ENCODE data around the gene DRC7. TPM values are rescaled to one million over a fixed set of nuclear protein-coding genes. Genes with fewer than 3 reads are reported as not detected.
A peak's percentile ranks its signal among the peaks of the same experiment; 100 is the strongest.

The DRC7 gene
- total and polyA plus RNA-seq, 2 donors = 0.32 to 0.33 TPM

DNA sequence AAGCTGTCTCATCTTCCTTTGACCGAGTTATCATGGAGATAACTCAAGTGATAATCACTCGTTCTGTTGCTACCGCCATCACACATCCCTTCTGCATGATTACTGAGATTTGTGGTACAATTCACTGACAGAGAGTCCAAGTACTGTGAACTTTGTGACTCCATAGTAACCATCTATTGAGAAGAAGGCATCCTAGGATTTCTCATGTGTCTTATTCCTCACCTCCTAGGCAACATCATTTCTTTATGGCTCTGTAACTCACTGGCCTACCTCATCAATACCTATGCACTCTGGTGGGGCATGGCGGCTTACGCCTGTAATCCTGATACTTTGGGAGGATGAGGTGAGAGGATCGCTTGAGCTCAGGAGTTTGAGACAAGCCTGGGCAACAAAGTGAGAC is 19.4 kb downstream of the DRC7 start:
- DNase-seq (ENCODE audit: low read depth in 6 of 9, low spot score in 9 of 9) = no peak
- no peak overlapping the region for H3K27ac ChIP-seq (ENCODE audit: low read depth in 1 of 2, low read length in 1 of 2)
- H3K27me3 ChIP-seq (ENCODE audit: control insufficient read depth in 2 of 2, insufficient read depth in 1 of 2, low read length in 1 of 2) = no peaks in the 10 kb centered on the region
- H3K4me3 ChIP-seq (ENCODE audit: low read length in 2 of 2) = no peak overlapping the region
- no peaks in the 10 kb centered on the region for H3K4me1 ChIP-seq (ENCODE audit: control insufficient read depth in 2 of 2, insufficient read depth in 2 of 2, low read length in 2 of 2)
- 97% methylated on average over 6 of the region's 6 CpGs for WGBS
- H3K9me3 ChIP-seq (ENCODE audit: control insufficient read depth in 2 of 2, insufficient read depth in 1 of 2, low read length in 1 of 2) = no peaks in the 10 kb centered on the region
- H3K36me3 ChIP-seq (ENCODE audit: control insufficient read depth in 2 of 2, insufficient read depth in 2 of 2, low read length in 1 of 2) = no peaks in the 10 kb centered on the region

DNA sequence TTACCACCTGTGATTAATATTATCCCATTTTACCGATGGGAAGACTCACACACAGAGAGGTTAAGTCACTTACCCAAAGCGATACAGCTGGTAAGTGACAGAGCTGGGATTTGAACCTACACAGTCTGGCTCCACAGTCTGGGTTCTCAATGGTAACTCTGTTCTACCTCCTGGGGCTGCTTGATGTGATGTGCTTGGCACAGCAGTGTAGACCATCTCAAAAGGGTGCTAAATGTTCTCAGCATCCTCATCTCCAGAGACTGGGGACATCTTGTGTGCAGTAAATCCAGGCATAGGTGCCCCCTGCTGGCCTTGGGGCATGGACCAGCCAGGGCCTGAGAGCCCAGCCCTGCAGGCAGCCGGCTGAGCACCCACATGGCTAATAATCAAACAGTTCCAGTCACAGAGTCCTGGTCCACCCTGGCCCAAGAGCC is 25.6 kb downstream of the DRC7 start:
- peak in 5 of 9 donors; percentile 26 to 62 (median 34) for DNase-seq (ENCODE audit: low read depth in 6 of 9, low spot score in 9 of 9)
- Histone ChIP-seq H3K4me1 (ENCODE audit: control insufficient read depth in 2 of 2, insufficient read depth in 2 of 2, low read length in 2 of 2) (no peaks in the 10 kb centered on the region), H3K27ac (ENCODE audit: low read depth in 1 of 2, low read length in 1 of 2) (no peak overlapping the region), H3K9me3 (ENCODE audit: control insufficient read depth in 2 of 2, insufficient read depth in 1 of 2, low read length in 1 of 2) (peaks cover 0 to 3% of the 10 kb centered on the region in 2 donors), H3K27me3 (ENCODE audit: control insufficient read depth in 2 of 2, insufficient read depth in 1 of 2, low read length in 1 of 2) (no peaks in the 10 kb centered on the region), H3K36me3 (ENCODE audit: control insufficient read depth in 2 of 2, insufficient read depth in 2 of 2, low read length in 1 of 2) (no peaks in the 10 kb centered on the region), H3K4me3 (ENCODE audit: low read length in 2 of 2) (no peak overlapping the region)
- 76% methylated on average over 3 of the region's 3 CpGs for WGBS

DNA sequence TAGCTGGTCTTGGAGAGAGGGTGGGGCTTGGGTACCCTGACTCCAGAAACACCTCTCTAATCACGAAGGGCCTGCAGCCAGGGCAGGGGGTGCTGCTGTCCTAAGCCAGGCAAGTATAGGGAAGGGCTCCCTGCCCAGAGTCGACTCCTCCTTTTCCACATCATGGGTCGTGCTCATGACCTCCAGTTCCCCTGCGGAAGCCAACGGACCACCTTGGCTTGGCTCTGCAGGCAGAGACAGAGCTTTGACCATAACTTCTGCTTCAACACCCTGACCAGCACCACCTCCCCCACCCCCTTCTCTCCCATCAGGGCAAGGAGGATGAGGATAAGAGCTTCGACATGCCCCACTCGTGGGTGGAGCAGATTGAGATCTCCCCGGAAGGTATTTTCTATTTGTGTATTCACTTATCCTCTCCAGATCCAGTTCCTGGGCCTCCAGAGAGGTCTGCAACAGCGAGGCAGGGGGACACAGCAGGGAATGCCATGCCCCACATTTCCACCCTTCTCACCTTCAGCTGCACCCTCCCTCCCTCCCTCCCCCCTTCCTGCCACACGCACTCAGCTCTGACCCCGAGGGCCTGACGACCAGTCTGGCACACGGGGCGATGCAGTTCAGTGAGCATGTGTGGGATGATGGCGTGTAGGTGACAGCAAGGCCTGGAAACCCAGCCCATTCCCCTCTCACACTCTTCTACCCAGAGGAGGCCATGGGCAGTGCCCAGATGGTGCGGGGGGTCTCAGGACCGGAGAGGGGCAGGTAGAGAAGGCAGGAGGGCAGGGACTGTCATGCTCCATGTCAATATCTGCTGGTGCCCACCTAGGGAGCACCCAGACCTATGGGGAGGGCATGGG is 27.0 kb downstream of the DRC7 start:
- H3K27me3 ChIP-seq (ENCODE audit: control insufficient read depth in 2 of 2, insufficient read depth in 1 of 2, low read length in 1 of 2) = no peaks in the 10 kb centered on the region
- no peak for DNase-seq (ENCODE audit: low read depth in 6 of 9, low spot score in 9 of 9)
- H3K4me3 ChIP-seq (ENCODE audit: low read length in 2 of 2) = no peak overlapping the region
- H3K9me3 ChIP-seq (ENCODE audit: control insufficient read depth in 2 of 2, insufficient read depth in 1 of 2, low read length in 1 of 2) = peaks cover 0 to 3% of the 10 kb centered on the region in 2 donors
- no peaks in the 10 kb centered on the region for H3K36me3 ChIP-seq (ENCODE audit: control insufficient read depth in 2 of 2, insufficient read depth in 2 of 2, low read length in 1 of 2)
- H3K4me1 ChIP-seq (ENCODE audit: control insufficient read depth in 2 of 2, insufficient read depth in 2 of 2, low read length in 2 of 2) = no peaks in the 10 kb centered on the region
- H3K27ac ChIP-seq (ENCODE audit: low read depth in 1 of 2, low read length in 1 of 2) = no peak overlapping the region
- WGBS = 92% methylated on average over 17 of the region's 17 CpGs

DNA sequence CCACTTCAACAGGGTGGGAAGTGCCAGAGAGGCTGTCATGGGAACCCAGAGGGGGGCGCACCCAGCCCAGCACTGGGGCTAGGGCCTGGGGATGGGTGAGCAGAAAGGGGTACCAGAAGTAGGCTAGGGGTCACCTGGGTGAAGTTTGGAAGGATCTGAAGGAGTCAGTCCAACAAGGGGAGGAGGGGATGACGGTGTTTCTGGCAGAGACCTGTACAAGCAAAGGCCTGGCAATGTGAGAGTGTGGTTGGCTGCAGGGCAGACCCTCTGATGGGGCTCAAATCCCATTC is 27.5 kb downstream of the DRC7 start:
- Histone ChIP-seq H3K9me3 (ENCODE audit: control insufficient read depth in 2 of 2, insufficient read depth in 1 of 2, low read length in 1 of 2) (peaks cover 0 to 3% of the 10 kb centered on the region in 2 donors), H3K36me3 (ENCODE audit: control insufficient read depth in 2 of 2, insufficient read depth in 2 of 2, low read length in 1 of 2) (no peaks in the 10 kb centered on the region), H3K27me3 (ENCODE audit: control insufficient read depth in 2 of 2, insufficient read depth in 1 of 2, low read length in 1 of 2) (no peaks in the 10 kb centered on the region), H3K4me1 (ENCODE audit: control insufficient read depth in 2 of 2, insufficient read depth in 2 of 2, low read length in 2 of 2) (no peaks in the 10 kb centered on the region), H3K4me3 (ENCODE audit: low read length in 2 of 2) (no peak overlapping the region), H3K27ac (ENCODE audit: low read depth in 1 of 2, low read length in 1 of 2) (no peak overlapping the region)
- DNase-seq (ENCODE audit: low read depth in 6 of 9, low spot score in 9 of 9) = no peak
- 98% methylated on average over 2 of the region's 2 CpGs for WGBS

DNA sequence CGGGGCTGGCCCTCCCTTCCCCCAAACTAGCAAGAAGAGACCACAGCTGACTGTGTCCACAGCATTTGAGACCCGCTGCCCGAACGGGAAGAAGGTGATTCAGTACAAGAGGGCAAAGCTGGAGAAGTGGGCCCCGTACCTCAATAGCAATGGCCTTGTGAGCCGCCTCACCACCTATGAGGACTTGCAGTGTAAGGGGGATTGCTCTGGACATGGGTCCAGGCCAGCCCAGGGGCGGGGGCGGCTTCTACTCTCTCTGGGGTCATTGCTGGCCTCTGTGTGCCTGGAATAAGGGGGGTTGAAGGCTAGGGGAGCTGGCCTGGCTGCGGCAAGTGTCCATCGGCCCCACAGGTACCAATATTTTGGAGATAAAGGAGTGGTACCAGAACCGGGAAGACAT is 28.0 kb downstream of the DRC7 start:
- Histone ChIP-seq H3K9me3 (ENCODE audit: control insufficient read depth in 2 of 2, insufficient read depth in 1 of 2, low read length in 1 of 2) (peaks cover 0 to 3% of the 10 kb centered on the region in 2 donors), H3K4me3 (ENCODE audit: low read length in 2 of 2) (no peak overlapping the region), H3K36me3 (ENCODE audit: control insufficient read depth in 2 of 2, insufficient read depth in 2 of 2, low read length in 1 of 2) (no peaks in the 10 kb centered on the region), H3K27me3 (ENCODE audit: control insufficient read depth in 2 of 2, insufficient read depth in 1 of 2, low read length in 1 of 2) (no peaks in the 10 kb centered on the region), H3K4me1 (ENCODE audit: control insufficient read depth in 2 of 2, insufficient read depth in 2 of 2, low read length in 2 of 2) (no peaks in the 10 kb centered on the region), H3K27ac (ENCODE audit: low read depth in 1 of 2, low read length in 1 of 2) (no peak overlapping the region)
- WGBS = 92% methylated on average over 11 of the region's 11 CpGs
- no peak for DNase-seq (ENCODE audit: low read depth in 6 of 9, low spot score in 9 of 9)

DNA sequence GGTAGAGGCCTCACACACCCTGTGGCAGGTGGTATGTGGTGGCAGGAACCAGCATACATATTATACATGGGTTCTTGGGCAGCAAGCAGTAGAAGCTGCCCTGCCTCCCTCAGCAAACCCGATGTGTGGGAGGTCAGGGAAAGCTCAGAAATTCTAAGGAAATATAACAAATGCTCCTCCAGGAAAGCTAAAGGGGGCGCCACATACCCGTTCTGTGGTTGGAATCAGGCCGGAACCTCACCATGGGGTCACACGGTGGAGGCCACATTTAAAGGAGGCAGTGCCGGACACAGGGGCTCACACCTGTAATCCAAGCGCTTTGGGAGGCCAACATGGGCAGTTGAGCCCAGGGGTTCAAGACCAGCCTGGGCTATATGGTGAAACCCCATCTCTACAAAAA is 28.6 kb downstream of the DRC7 start:
- no peak for DNase-seq (ENCODE audit: low read depth in 6 of 9, low spot score in 9 of 9)
- Histone ChIP-seq H3K9me3 (ENCODE audit: control insufficient read depth in 2 of 2, insufficient read depth in 1 of 2, low read length in 1 of 2) (peaks cover 0 to 3% of the 10 kb centered on the region in 2 donors), H3K27ac (ENCODE audit: low read depth in 1 of 2, low read length in 1 of 2) (no peak overlapping the region), H3K27me3 (ENCODE audit: control insufficient read depth in 2 of 2, insufficient read depth in 1 of 2, low read length in 1 of 2) (no peaks in the 10 kb centered on the region), H3K36me3 (ENCODE audit: control insufficient read depth in 2 of 2, insufficient read depth in 2 of 2, low read length in 1 of 2) (no peaks in the 10 kb centered on the region), H3K4me1 (ENCODE audit: control insufficient read depth in 2 of 2, insufficient read depth in 2 of 2, low read length in 2 of 2) (no peaks in the 10 kb centered on the region), H3K4me3 (ENCODE audit: low read length in 2 of 2) (no peak overlapping the region)
- WGBS = 97% methylated on average over 7 of the region's 7 CpGs

DNA sequence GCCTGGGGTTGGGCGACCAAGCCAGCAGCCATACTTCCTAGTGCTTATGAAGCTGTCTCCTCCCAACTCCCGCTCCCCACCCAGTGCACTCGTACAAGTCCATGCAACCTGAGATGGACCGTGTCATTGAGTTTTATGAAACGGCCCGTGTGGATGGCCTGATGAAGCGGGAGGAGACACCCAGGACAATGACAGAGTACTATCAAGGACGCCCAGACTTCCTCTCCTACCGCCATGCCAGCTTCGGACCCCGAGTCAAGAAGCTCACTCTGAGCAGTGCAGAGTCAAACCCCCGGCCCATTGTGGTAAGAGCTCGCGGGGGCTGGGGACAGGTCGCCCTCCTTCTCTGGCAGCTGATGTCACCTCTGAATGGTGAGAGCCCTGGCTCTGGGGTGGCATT is 29.9 kb downstream of the DRC7 start:
- Histone ChIP-seq H3K9me3 (ENCODE audit: control insufficient read depth in 2 of 2, insufficient read depth in 1 of 2, low read length in 1 of 2) (peaks cover 0 to 3% of the 10 kb centered on the region in 2 donors), H3K27ac (ENCODE audit: low read depth in 1 of 2, low read length in 1 of 2) (no peak overlapping the region), H3K36me3 (ENCODE audit: control insufficient read depth in 2 of 2, insufficient read depth in 2 of 2, low read length in 1 of 2) (no peaks in the 10 kb centered on the region), H3K27me3 (ENCODE audit: control insufficient read depth in 2 of 2, insufficient read depth in 1 of 2, low read length in 1 of 2) (no peaks in the 10 kb centered on the region), H3K4me3 (ENCODE audit: low read length in 2 of 2) (no peak overlapping the region), H3K4me1 (ENCODE audit: control insufficient read depth in 2 of 2, insufficient read depth in 2 of 2, low read length in 2 of 2) (no peaks in the 10 kb centered on the region)
- DNase-seq (ENCODE audit: low read depth in 6 of 9, low spot score in 9 of 9) = no peak
- WGBS = 92% methylated on average over 15 of the region's 15 CpGs

DNA sequence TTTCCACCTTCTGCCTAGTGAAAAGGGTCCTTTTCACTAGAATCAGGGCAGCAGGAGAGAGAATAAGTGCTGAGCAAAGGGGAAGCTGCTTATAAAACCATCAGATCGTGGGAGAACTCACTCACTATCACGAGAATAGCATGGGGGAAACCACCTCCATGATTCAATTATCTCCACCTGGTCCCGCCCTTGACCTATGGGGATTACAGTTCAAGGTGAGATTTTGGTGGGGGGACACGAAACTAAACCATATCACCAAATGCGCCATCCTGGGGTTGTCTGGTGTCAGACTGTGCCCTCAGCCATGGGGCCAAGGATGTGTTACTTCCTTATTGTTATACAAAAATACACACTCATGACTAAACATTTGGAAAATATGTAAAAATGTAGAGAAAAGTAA is 30.5 kb downstream of the DRC7 start:
- no peak overlapping the region for H3K4me3 ChIP-seq (ENCODE audit: low read length in 2 of 2)
- H3K4me1 ChIP-seq (ENCODE audit: control insufficient read depth in 2 of 2, insufficient read depth in 2 of 2, low read length in 2 of 2) = no peaks in the 10 kb centered on the region
- H3K27me3 ChIP-seq (ENCODE audit: control insufficient read depth in 2 of 2, insufficient read depth in 1 of 2, low read length in 1 of 2) = no peaks in the 10 kb centered on the region
- DNase-seq (ENCODE audit: low read depth in 6 of 9, low spot score in 9 of 9) = no peak
- H3K27ac ChIP-seq (ENCODE audit: low read depth in 1 of 2, low read length in 1 of 2) = no peak overlapping the region
- H3K36me3 ChIP-seq (ENCODE audit: control insufficient read depth in 2 of 2, insufficient read depth in 2 of 2, low read length in 1 of 2) = no peaks in the 10 kb centered on the region
- WGBS = 78% methylated on average over 5 of the region's 5 CpGs
- peaks cover 0 to 3% of the 10 kb centered on the region in 2 donors for H3K9me3 ChIP-seq (ENCODE audit: control insufficient read depth in 2 of 2, insufficient read depth in 1 of 2, low read length in 1 of 2)

DNA sequence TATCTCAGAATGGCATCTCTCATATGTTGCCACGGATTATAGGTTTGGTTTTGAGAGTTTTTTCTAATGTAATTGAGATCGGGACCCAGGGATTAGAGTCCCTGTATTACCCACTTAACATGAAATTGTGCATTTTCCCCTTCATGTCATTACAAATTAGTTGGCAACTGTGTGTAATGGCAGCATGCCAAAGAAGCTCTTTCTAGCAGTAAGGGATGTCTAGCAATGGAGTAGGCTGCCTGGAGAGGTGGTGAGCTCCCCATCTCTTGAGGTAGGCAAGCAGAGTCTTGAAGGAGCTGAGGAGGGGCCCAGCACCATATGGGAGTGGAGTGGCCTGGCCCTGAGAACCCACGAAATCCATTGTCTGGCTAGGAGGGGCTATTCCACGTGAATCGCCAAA is 30.9 kb downstream of the DRC7 start:
- no peaks in the 10 kb centered on the region for H3K36me3 ChIP-seq (ENCODE audit: control insufficient read depth in 2 of 2, insufficient read depth in 2 of 2, low read length in 1 of 2)
- peaks cover 0 to 3% of the 10 kb centered on the region in 2 donors for H3K9me3 ChIP-seq (ENCODE audit: control insufficient read depth in 2 of 2, insufficient read depth in 1 of 2, low read length in 1 of 2)
- H3K27me3 ChIP-seq (ENCODE audit: control insufficient read depth in 2 of 2, insufficient read depth in 1 of 2, low read length in 1 of 2) = no peaks in the 10 kb centered on the region
- 93% methylated on average over 5 of the region's 5 CpGs for WGBS
- H3K4me1 ChIP-seq (ENCODE audit: control insufficient read depth in 2 of 2, insufficient read depth in 2 of 2, low read length in 2 of 2) = no peaks in the 10 kb centered on the region
- no peak overlapping the region for H3K4me3 ChIP-seq (ENCODE audit: low read length in 2 of 2)
- H3K27ac ChIP-seq (ENCODE audit: low read depth in 1 of 2, low read length in 1 of 2) = no peak overlapping the region
- DNase-seq (ENCODE audit: low read depth in 6 of 9, low spot score in 9 of 9) = no peak
